Prostate gland (tissue), 2 donors: Measurements from ENCODE around the gene TADA1. TPM values are rescaled to one million over a fixed set of nuclear protein-coding genes. Genes with fewer than 3 reads are reported as not detected.

Experiments
- DNase-seq: peaks from one replicate; pipeline ENCODE4 v3.0.0-alpha.2; 2019; ENCODE audit warnings: low spot score
- H3K27ac ChIP-seq, 2 donors: fragments of 200-600 bp; sonication (generic); 2 replicates each; pipeline ENCODE4 v1.5.1; 2017 to 2019
- H3K27me3 ChIP-seq: fragments of 200-600 bp; sonication (generic); replicated peaks from 2 replicates; pipeline ENCODE4 v1.5.1; 2019; ENCODE audit not compliant: insufficient read depth
- H3K36me3 ChIP-seq, 2 donors: fragments of 200-600 bp; sonication (generic); 1 replicate in 1 of 2; 2 replicates in 1 of 2; pipeline versions ENCODE4 v1.5.1 to v1.8.1; 2017 to 2019
- H3K4me1 ChIP-seq: fragments of 200-600 bp; sonication (generic); replicated peaks from 2 replicates; pipeline ENCODE4 v1.5.1; 2019
- H3K4me3 ChIP-seq, 2 donors: fragments of 200-600 bp; sonication (generic); 2 replicates each; pipeline ENCODE4 v1.5.1; 2017 to 2019
- H3K9me3 ChIP-seq: fragments of 200-600 bp; sonication (generic); 2 replicates; pipeline ENCODE4 v1.5.1; 2017
- CTCF ChIP-seq, 4 experiments: fragments of 200-600 bp in 2 of 4; fragments of 450-650 bp in 2 of 4; sonication (generic) in 2 of 4; IDR thresholded peaks; 1 replicate in 3 of 4; 2 replicates in 1 of 4; pipeline ENCODE4 v1.5.1; 2016 to 2019; ENCODE audit warnings: antibody characterized with exemption in 4 of 4, mild to moderate bottlenecking in 2 of 4, moderate library complexity in 2 of 4
- POLR2A ChIP-seq: fragments of 450-650 bp; IDR thresholded peaks from one replicate; pipeline ENCODE4 v1.6.1; 2016; ENCODE audit warnings: antibody characterized with exemption, mild to moderate bottlenecking
- POLR2AphosphoS5 ChIP-seq: sonication (generic); formaldehyde crosslinking; IDR thresholded peaks from one replicate; pipeline ENCODE4 v1.6.1; 2017; ENCODE audit warnings: antibody characterized with exemption
- WGBS: methylation state at CpG from one replicate; pipeline ENCODE4 v1.1.5; 2018; 5-methylcytosine and 5-hydroxymethylcytosine counted together
- intact Hi-C: fragments of 100-400 bp; cut with DNase I; formaldehyde crosslinking; loops from one replicate; pipeline ENCODE4 v1.14.2; 2022
- total RNA-seq, 2 donors: library from RNA; depleted of rRNA; stranded (reverse); fragments of >200 nt; gene quantifications; one replicate each; pipeline ENCODE4 v1.1.0, GENCODE V29; 2016

The TADA1 gene, protein sequence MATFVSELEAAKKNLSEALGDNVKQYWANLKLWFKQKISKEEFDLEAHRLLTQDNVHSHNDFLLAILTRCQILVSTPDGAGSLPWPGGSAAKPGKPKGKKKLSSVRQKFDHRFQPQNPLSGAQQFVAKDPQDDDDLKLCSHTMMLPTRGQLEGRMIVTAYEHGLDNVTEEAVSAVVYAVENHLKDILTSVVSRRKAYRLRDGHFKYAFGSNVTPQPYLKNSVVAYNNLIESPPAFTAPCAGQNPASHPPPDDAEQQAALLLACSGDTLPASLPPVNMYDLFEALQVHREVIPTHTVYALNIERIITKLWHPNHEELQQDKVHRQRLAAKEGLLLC
- 10 to 100 TPM; 14.2 to 19.5 TPM for total RNA-seq

DNA sequence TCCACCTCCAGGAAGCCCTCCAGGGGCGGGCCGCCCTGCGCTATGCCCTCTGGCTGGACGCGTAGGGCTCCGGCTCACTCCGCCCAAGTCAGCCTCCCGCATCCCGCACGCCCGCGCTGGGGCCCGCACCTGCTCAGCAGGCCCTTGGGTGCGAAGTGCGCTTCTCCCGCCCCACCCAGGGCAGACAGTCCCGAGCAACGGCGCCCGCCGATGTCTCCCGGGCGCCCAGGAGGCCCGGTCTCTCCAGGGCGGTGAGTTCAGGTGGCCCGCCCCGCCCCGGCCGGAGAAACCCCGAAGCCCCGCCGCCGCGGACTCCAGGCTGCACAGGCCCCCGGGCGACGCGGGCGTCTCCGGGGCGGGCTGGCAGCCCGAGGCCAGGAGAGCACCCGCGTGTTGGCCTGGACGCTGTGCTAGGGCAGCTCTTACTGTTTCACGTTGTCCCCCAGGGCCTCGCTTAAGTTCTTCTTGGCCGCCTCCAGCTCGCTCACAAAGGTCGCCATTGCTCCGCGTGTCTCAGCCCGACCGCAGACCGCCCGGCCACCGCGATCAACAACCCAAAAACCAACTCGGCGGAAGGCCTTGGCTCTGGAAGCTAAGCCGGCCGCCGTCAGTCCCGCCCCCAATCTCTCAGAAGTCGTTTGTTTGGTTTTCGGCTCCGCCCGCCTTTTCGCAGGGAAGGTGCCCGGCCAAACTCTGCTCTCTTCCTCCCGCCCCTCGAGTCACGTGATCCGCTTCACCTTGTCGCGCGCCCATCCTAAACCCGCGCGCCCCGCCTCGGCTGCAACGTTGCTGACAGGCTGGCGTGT is at the start of gene TADA1:
TADA1 (minus strand) TSS at position 531 of the 806 bp plus-strand sequence; CDS start at position 500, 31 bp downstream.
- intact Hi-C loops, result loop anchor here (2.0 to 10.0 kb wide), 2 partner anchors 35 to 349 kb away; partner anchors contain the start of gene POU2F1
- under 1% methylated on average over 42 of the region's 84 CpGs for WGBS
- Histone ChIP-seq H3K9me3 (no peaks in the 10 kb centered on the region), H3K27ac (peak within 1 kb of the TSS; percentile 86 to 95), H3K4me1 (no peaks in the 10 kb centered on the region), H3K27me3 (no peaks in the 10 kb centered on the region), H3K4me3 (peak within 1 kb of the TSS; percentile 59 to 87), H3K36me3 (no peaks in the 10 kb centered on the region)
- TF ChIP-seq POLR2A, result peak; percentile 68
- TF ChIP-seq POLR2AphosphoS5, result peak; percentile 94
- TF ChIP-seq CTCF (IDR thresholded peaks at IDR 0.05), result peak in 3 of 4 experiments; percentile 42 to 59 (median 47)
- peak; percentile 99 for DNase-seq

DNA sequence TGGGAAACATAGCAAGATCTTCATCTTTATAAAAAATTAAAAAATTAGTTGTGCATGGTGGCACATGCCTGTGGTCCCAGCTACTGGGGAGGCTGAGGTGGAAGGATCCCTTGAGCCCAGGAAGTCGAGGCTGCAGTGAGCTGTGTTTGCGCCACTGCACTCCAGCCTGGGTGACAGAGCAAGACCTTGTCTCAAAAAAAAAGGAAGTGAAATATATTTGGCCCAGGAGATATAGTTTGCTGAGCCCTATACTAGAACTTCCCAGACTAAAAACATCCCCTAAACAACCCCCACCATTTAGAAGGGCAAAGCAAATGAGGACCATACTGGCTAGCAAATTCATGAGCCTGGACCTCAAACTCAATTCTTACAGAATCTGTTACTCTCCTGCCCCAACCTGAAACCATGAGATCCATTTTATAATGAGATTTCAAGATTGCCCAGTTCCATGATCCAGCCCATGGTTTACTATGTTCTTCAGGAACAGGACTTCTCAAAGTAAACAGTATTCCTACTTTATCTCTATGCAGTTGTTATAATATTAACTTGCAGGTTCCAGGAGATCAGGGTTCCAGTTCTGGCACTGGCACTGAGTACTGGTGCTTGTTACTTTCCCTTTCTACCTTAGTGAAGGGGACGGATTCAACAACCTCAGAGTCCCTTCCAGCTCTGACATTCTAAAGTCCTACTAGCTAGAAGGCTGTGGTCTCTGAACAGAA is 48.9 kb upstream of the TADA1 start:
- DNase-seq, result no peak
- Histone ChIP-seq H3K27me3 (peaks cover 3% of the 10 kb centered on the region), H3K4me1 (no peaks in the 10 kb centered on the region), H3K36me3 (no peaks in the 10 kb centered on the region), H3K4me3 (no peak overlapping the region), H3K9me3 (no peaks in the 10 kb centered on the region), H3K27ac (no peak overlapping the region)
- TF ChIP-seq CTCF (IDR thresholded peaks at IDR 0.05) (no peak), POLR2A (no peak), POLR2AphosphoS5 (no peak)
- WGBS, result 62% methylated on average over 3 of the region's 3 CpGs
- intact Hi-C loops, result no loop called here

- no peaks in the 10 kb centered on the region for H3K9me3 ChIP-seq
- no peaks in the 10 kb centered on the region for H3K36me3 ChIP-seq
- DNase-seq, result no peak
- H3K4me3 ChIP-seq, result peak overlapping the region; percentile 19 to 25
- intact Hi-C loops, result no loop called here
- peaks cover 3% of the 10 kb centered on the region for H3K27me3 ChIP-seq
- peak overlapping the region in 1 of 2 donors; percentile 30 for H3K27ac ChIP-seq
- 33% methylated on average over 22 of the region's 113 CpGs for WGBS
- TF ChIP-seq POLR2A (no peak), POLR2AphosphoS5 (no peak), CTCF (IDR thresholded peaks at IDR 0.05) (no peak)
- H3K4me1 ChIP-seq, result no peaks in the 10 kb centered on the region
Observed at GRCh38 chr1:166920561-166921475, 44.8 kb upstream of the TADA1 start.

DNA sequence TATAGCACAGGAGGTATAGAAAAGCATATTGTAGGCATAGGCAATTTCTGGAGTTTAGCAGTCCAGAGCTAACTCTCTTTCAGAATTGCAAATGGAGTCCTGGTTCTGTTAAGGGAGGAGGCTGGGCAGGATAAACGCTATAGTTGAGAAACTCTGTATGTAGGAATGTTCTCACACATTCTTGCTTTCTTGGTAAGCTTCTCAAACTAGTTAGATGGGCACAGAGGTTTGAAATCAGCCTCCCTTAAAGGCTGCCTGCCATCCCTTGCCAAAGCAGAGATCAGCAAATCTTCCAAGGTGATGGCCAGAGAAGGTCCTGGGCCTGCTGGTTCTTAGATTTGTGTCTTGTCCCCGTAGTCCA is 42.9 kb upstream of the TADA1 start:
- H3K9me3 ChIP-seq, result no peaks in the 10 kb centered on the region
- intact Hi-C loops, result no loop called here
- 93% methylated on average over 2 of the region's 2 CpGs for WGBS

More for the DNA sequence above, 42.9 kb upstream of the TADA1 start:
- no peaks in the 10 kb centered on the region for H3K36me3 ChIP-seq
- H3K4me3 ChIP-seq, result no peak overlapping the region
- H3K27ac ChIP-seq, result no peak overlapping the region
- H3K4me1 ChIP-seq, result no peaks in the 10 kb centered on the region
- peaks cover 3% of the 10 kb centered on the region for H3K27me3 ChIP-seq
- DNase-seq, result no peak
- no peak for TF ChIP-seq POLR2A
- no peak for TF ChIP-seq POLR2AphosphoS5
- TF ChIP-seq CTCF (IDR thresholded peaks at IDR 0.05), result no peak
